ENCODE data around the gene PLXNA4.

DNA sequence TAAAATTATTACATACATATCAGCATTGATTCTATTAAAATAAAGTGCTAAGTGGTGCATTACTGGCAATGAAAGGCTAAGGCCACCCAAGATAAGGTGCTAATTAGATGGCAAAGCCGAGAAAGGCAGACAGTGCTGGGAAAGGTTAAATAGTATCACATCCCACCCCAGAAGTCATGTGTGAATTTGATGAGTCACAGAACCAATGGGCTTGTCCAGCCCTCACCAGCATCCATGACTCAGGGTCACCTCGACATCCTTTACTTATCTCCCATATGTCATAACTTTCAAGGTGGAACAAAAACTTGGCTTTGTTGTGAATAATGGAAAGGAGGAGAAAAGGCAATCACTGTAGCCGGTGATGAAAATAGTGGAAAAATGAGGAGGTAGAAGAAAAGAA, 459.1 kb downstream of the PLXNA4 start:
- TF ChIP-seq, protein P1, sequence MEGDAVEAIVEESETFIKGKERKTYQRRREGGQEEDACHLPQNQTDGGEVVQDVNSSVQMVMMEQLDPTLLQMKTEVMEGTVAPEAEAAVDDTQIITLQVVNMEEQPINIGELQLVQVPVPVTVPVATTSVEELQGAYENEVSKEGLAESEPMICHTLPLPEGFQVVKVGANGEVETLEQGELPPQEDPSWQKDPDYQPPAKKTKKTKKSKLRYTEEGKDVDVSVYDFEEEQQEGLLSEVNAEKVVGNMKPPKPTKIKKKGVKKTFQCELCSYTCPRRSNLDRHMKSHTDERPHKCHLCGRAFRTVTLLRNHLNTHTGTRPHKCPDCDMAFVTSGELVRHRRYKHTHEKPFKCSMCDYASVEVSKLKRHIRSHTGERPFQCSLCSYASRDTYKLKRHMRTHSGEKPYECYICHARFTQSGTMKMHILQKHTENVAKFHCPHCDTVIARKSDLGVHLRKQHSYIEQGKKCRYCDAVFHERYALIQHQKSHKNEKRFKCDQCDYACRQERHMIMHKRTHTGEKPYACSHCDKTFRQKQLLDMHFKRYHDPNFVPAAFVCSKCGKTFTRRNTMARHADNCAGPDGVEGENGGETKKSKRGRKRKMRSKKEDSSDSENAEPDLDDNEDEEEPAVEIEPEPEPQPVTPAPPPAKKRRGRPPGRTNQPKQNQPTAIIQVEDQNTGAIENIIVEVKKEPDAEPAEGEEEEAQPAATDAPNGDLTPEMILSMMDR (conservative IDR thresholded peaks at IDR 0.05): no peak
- no peak for TF ChIP-seq EZH2 (IDR thresholded peaks at IDR 0.05; ENCODE audit: low read depth)

Measured in PC-9 (cell line).